Astrocyte of the spinal cord (primary cell): ENCODE data around the gene CDC42EP3.
A peak's percentile ranks its signal among the peaks of the same experiment; 100 is the strongest.

Experiments used
- DNase-seq: peaks from one replicate; pipeline ENCODE4 v3.0.0; 2011; ENCODE audit warnings: low read depth, low spot score
- H3K4me3 ChIP-seq: 2 replicates; pipeline ENCODE4 v1.5.1; 2011; ENCODE audit warnings: low read depth, mild to moderate bottlenecking, low read length, moderate library complexity
- in situ Hi-C: cut with HindIII; loops from 2 replicates; pipeline ENCODE4 v1.10.0; 2017; ENCODE audit warnings: low sequenced_read_pairs
- TF ChIP-seq, protein P1 (sequence below): IDR thresholded peaks from 2 replicates; pipeline ENCODE4 v1.5.1; 2012; ENCODE audit warnings: low read depth, mild to moderate bottlenecking, low read length, inconsistent platforms

CDC42EP3 gene, protein sequence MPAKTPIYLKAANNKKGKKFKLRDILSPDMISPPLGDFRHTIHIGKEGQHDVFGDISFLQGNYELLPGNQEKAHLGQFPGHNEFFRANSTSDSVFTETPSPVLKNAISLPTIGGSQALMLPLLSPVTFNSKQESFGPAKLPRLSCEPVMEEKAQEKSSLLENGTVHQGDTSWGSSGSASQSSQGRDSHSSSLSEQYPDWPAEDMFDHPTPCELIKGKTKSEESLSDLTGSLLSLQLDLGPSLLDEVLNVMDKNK

DNA sequence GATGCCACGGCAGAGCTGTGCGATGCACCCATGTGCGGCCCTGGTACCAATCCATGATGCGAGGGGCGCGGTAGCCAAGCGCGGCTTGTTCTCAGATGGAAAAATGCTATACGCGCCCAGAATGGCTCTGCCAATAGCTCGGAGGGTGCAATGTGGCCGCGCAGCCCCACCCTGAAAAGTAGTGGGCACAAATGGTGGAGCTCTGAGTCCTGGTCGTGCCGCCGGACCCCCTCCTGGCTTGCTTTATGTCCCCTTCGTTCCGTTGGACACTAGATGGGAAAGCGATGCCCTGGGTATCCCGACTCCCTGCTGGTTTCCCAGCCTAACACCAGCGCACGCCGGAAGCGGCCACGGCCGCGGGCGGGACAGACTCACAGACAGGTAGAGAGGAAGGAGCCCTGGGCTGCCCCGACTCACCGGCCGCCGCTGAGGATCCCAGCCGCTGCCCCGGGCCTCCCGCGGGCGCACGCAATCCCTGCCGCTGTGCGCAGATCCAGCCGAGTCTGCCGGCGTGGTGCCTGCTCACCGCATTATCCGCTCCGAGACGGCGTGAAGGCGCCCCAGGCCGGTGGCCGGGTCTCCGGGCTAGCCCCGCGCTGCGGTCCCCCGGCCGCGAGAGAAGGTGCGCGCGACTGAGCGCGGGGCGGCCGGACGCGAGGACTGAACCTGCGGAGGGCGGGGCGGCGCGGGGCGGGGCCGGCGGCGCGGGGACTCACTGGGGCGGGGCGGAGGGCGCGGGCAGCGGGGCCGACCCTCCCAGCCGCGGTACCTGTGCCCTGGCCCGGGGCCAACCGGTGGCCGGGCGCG lies at the start of gene CDC42EP3:
Gene CDC42EP3, minus strand, starts transcription at position 634 of the 807 bp plus-strand sequence. CDS start 25,055 bp downstream, outside the sequence.
- TF ChIP-seq, protein P1, sequence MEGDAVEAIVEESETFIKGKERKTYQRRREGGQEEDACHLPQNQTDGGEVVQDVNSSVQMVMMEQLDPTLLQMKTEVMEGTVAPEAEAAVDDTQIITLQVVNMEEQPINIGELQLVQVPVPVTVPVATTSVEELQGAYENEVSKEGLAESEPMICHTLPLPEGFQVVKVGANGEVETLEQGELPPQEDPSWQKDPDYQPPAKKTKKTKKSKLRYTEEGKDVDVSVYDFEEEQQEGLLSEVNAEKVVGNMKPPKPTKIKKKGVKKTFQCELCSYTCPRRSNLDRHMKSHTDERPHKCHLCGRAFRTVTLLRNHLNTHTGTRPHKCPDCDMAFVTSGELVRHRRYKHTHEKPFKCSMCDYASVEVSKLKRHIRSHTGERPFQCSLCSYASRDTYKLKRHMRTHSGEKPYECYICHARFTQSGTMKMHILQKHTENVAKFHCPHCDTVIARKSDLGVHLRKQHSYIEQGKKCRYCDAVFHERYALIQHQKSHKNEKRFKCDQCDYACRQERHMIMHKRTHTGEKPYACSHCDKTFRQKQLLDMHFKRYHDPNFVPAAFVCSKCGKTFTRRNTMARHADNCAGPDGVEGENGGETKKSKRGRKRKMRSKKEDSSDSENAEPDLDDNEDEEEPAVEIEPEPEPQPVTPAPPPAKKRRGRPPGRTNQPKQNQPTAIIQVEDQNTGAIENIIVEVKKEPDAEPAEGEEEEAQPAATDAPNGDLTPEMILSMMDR, result no peak

GRCh38 chr2:37721201-37721560 lies 49.7 kb upstream of the CDC42EP3 start:
- TF ChIP-seq, protein P1, result no peak
- H3K4me3 ChIP-seq, result no peak overlapping the region
- in situ Hi-C loops, result no loop called here
- DNase-seq, result no peak

More for the DNA sequence above, at the start of gene CDC42EP3:
- in situ Hi-C loops, result no loop called here
- no peak for DNase-seq
- peak within 1 kb of the TSS; percentile 89 for H3K4me3 ChIP-seq

DNA sequence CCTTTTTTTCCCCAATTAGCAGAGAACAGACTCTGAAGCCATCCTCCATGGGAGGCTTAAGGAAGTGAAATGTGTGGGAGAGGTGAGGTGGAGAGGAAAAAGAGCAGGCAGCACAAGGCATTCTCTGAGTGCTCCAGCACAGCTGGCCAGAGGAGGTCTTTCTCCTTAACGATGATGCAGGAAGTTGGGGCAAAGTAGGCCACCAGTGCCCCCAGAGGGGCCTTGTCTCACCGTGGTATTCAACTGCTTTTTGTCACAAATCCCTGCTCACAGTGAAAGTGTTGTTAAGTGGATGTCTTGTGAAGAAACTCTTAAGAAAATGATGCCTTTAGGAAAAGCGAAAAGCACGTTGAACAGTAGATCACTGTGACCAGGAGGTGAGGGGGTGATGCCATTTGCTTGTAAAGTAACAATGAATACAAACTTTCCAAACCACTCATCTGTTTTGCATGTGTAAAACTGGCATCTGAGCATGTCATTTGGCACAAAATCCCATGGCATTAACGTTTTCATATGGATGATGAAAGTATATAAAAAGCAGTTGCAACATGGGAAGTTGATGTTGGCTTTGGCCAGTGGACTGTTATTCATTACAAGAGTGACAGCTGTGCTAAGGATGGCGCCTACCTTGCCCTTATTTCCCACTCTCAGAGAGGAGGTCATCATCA lies 49.2 kb upstream of the CDC42EP3 start:
- no peak for DNase-seq
- H3K4me3 ChIP-seq, result no peak overlapping the region
- in situ Hi-C loops, result no loop called here
- TF ChIP-seq, protein P1, result no peak

GRCh38 chr2:37718515-37719161 lies 47.2 kb upstream of the CDC42EP3 start:
- TF ChIP-seq, protein P1, result no peak
- no peak for DNase-seq
- in situ Hi-C loops, result no loop called here
- no peak overlapping the region for H3K4me3 ChIP-seq

DNA sequence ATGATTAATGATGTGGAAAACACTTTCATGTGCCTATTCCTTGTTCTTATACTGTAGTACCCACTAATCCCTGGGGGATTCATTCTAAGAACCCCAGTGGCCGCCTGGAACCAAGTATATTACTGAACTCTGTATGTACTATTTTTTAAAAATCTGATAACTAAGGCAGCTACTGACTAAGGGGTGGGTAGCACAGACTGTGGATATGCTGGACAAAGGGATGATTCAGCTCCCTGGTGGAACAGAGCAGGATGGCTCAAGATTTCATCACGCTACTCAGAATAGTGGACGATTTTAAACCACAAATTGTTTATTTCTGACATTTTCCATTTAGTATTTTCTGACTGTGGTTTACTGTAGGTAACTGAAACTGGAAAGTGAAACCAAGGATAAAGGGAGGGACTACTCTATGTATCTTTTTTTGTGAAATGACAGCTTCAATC lies 41.8 kb upstream of the CDC42EP3 start:
- no peak overlapping the region for H3K4me3 ChIP-seq
- in situ Hi-C loops, result no loop called here
- TF ChIP-seq, protein P1, result no peak
- DNase-seq, result peak; percentile 89

- peak; percentile 57 for DNase-seq
- in situ Hi-C loops, result no loop called here
- TF ChIP-seq, protein P1, result no peak
- H3K4me3 ChIP-seq, result no peak overlapping the region
Observed at GRCh38 chr2:37711831-37712230, 40.4 kb upstream of the CDC42EP3 start.
